ENCODE results near the gene FURIN. TPM values are rescaled to one million over a fixed set of nuclear protein-coding genes. Genes with fewer than 3 reads are reported as not detected.

Gene FURIN
- total and polyA plus RNA-seq, 2 of the 8 experiments (the other 6 are each of a cell fraction or from before 2014, with no cell fraction given): 15.8 to 32.1 TPM

GRCh38 chr15:90912770-90913075 lies 44.3 kb downstream of the FURIN start:
- ChIA-PET POLR2A (ENCODE audit: partially characterized antibody) (no interaction called here), CTCF (ENCODE audit: partially characterized antibody) (interaction anchor here (0.6 to 6.8 kb wide), 3 partner anchors 15 to 356 kb away, joined by 3 to 87 read pairs (median 4); partner anchors contain the start of genes HDDC3 and UNC45A)
- Histone ChIP-seq H2AK5ac (ENCODE audit: low read depth, low read length) (no peak overlapping the region), H3K4me3 (ENCODE audit: extremely low read depth in 1 of 4, insufficient read depth in 2 of 4, low read depth in 3 of 4, low read length in 4 of 4) (no peak overlapping the region), H3K14ac (ENCODE audit: insufficient read length) (no peak overlapping the region), H3K23me2 (ENCODE audit: low read depth, low read length) (no peaks in the 10 kb centered on the region), H4K20me1 (replicated peaks in 1 of 2; ENCODE audit: control insufficient read depth in 1 of 2, insufficient read depth in 2 of 2, low read length in 2 of 2) (peaks cover 2 to 3% of the 10 kb centered on the region in 2 experiments), H3K4me2 (ENCODE audit: insufficient read depth in 1 of 2, low read depth in 2 of 2, low read length in 2 of 2) (no peak overlapping the region), H2BK20ac (ENCODE audit: low read length) (no peak overlapping the region), H3K9me3 (ENCODE audit: insufficient read depth in 2 of 2, low read depth in 1 of 2, low read length in 1 of 2) (no peaks in the 10 kb centered on the region), H3K27ac (ENCODE audit: low read depth, low read length) (no peak overlapping the region), H3K9ac (replicated peaks in 1 of 4; ENCODE audit: extremely low read depth in 1 of 4, low read depth in 3 of 4, low read length in 3 of 4) (no peak overlapping the region), H3K23ac (ENCODE audit: insufficient read length) (no peak overlapping the region), H3K56ac (replicated peaks; ENCODE audit: insufficient read length, low read depth, low read length) (no peak overlapping the region), H2BK15ac (ENCODE audit: low read length) (no peak overlapping the region), H3K4ac (replicated peaks; ENCODE audit: insufficient read length, low read depth, low read length) (no peak overlapping the region), H3K4me1 (replicated peaks in 1 of 4; ENCODE audit: control insufficient read depth in 3 of 4, insufficient read depth in 4 of 4, low read length in 3 of 4) (peaks cover 0 to 2% (median 0%) of the 10 kb centered on the region in 4 experiments; a peak in 2 of 7 replicates), H2AFZ (ENCODE audit: low read length) (no peak overlapping the region), H3K79me2 (ENCODE audit: control insufficient read depth in 1 of 2, insufficient read depth in 2 of 2, low read length in 2 of 2) (no peaks in the 10 kb centered on the region), H2BK12ac (ENCODE audit: low read depth, low read length) (no peak overlapping the region), H4K91ac (replicated peaks; ENCODE audit: insufficient read length, low read length) (no peak overlapping the region), H3K36me3 (ENCODE audit: control insufficient read depth in 2 of 4, insufficient read depth in 4 of 4, low read length in 3 of 4) (no peaks in the 10 kb centered on the region; a peak in 3 of 8 replicates), H2BK120ac (replicated peaks; ENCODE audit: low read depth, low read length) (no peak overlapping the region), H3K27me3 (replicated peaks in 1 of 4; ENCODE audit: control insufficient read depth in 3 of 4, extremely low read depth in 1 of 4, insufficient read depth in 3 of 4, low read length in 3 of 4) (no peaks in the 10 kb centered on the region), H2BK5ac (ENCODE audit: low read depth, low read length) (no peak overlapping the region), H4K8ac (ENCODE audit: extremely low read depth, insufficient read depth, low read length) (no peak overlapping the region), H3K18ac (ENCODE audit: extremely low read depth, low read length) (no peak overlapping the region), H3K79me1 (ENCODE audit: low read depth, low read length) (no peaks in the 10 kb centered on the region), H4K5ac (ENCODE audit: insufficient read length, low read depth, low read length) (no peak overlapping the region)
- DNase-seq (ENCODE audit: low read depth in 1 of 2, low spot score in 2 of 2) (no peak), FAIRE-seq (no peak)
- 87% methylated on average over 7 of the region's 7 CpGs; no CpG with 5 or more reads in 1 of the 2 experiments for WGBS, 2 experiments (ENCODE audit: extremely low coverage in 1 of 2, insufficient coverage in 1 of 2, insufficient read length in 1 of 2, insufficient replicate concordance in 2 of 2, low coverage in 1 of 2, low lambda C conversion rate in 2 of 2, missing lambda C conversion rate in 1 of 2)
- TF ChIP-seq ZNF274 (IDR thresholded peaks at IDR 0.05; ENCODE audit: borderline replicate concordance, extremely low read depth, low read length) (no peak), CBX8 (IDR thresholded peaks at IDR 0.05; ENCODE audit: borderline replicate concordance, low read depth, low read length) (no peak), E2F6 (IDR thresholded peaks at IDR 0.05) (no peak), KDM1A (IDR thresholded peaks at IDR 0.05; ENCODE audit: borderline replicate concordance, low read length) (no peak), JUN (IDR thresholded peaks at IDR 0.05; ENCODE audit: low read depth, low read length) (no peak), RFX5 (IDR thresholded peaks at IDR 0.05; ENCODE audit: borderline replicate concordance, low read depth, low read length) (no peak), NRF1 (IDR thresholded peaks at IDR 0.05; ENCODE audit: low read depth, low read length) (no peak), ATF2 (IDR thresholded peaks at IDR 0.05; ENCODE audit: low read length) (no peak), HDAC2 (IDR thresholded peaks at IDR 0.05; ENCODE audit: borderline replicate concordance in 1 of 2, low read depth in 2 of 2, low read length in 2 of 2) (no peak), EGR1 (IDR thresholded peaks at IDR 0.05; ENCODE audit: borderline replicate concordance, low read depth, low read length) (no peak), MAFK (IDR thresholded peaks at IDR 0.05; ENCODE audit: low read depth, low read length) (no peak), GTF2F1 (IDR thresholded peaks at IDR 0.05; ENCODE audit: borderline replicate concordance, low read depth, low read length) (no peak)

Measured in H1 (cell line).